ENCODE measurements around the gene MFSD6. TPM values are rescaled to one million over a fixed set of nuclear protein-coding genes. Genes with fewer than 3 reads are reported as not detected.

Gene MFSD6
- total RNA-seq, 2 donors from 2014 or later: 18.8 to 37.5 TPM

GRCh38 chr2:190537765-190538164 lies 129.6 kb downstream of the MFSD6 start:
- no peak for DNase-seq (ENCODE audit: low spot score in 2 of 2)
- H3K9me3 Mint-ChIP-seq: peaks cover 31 to 44% of the 10 kb centered on the region in 2 donors

GRCh38 chr2:190538201-190538600 lies 130.0 kb downstream of the MFSD6 start:
- DNase-seq (ENCODE audit: low spot score in 2 of 2) (no peak), ATAC-seq (no peak)
- peaks cover 31 to 44% of the 10 kb centered on the region in 2 donors for H3K9me3 Mint-ChIP-seq
- H3K36me3 Mint-ChIP-seq: peaks cover 62 to 87% of the 10 kb centered on the region in 2 donors
- H3K27ac Mint-ChIP-seq: no peak overlapping the region

More at GRCh38 chr2:190537765-190538164, 129.6 kb downstream of the MFSD6 start:
- peaks cover 64 to 84% of the 10 kb centered on the region in 2 donors for H3K36me3 Mint-ChIP-seq
- H3K27ac Mint-ChIP-seq: peak overlapping the region in 1 of 2 donors; percentile 50
- no peak for ATAC-seq

GRCh38 chr2:190540048-190540447 lies 131.9 kb downstream of the MFSD6 start:
- H3K27ac Mint-ChIP-seq: no peak overlapping the region

GRCh38 chr2:190545093-190545492 lies 136.9 kb downstream of the MFSD6 start:
- DNase-seq (ENCODE audit: low spot score in 2 of 2) (no peak), ATAC-seq (no peak)
- Mint-ChIP-seq H3K27ac (no peak overlapping the region), H3K36me3 (peaks cover 20 to 37% of the 10 kb centered on the region in 2 donors), H3K9me3 (peaks cover 16 to 19% of the 10 kb centered on the region in 2 donors)

More at GRCh38 chr2:190540048-190540447, 131.9 kb downstream of the MFSD6 start:
- DNase-seq (ENCODE audit: low spot score in 2 of 2) (no peak), ATAC-seq (no peak)
- peaks cover 31 to 44% of the 10 kb centered on the region in 2 donors for H3K9me3 Mint-ChIP-seq
- peaks cover 52 to 80% of the 10 kb centered on the region in 2 donors for H3K36me3 Mint-ChIP-seq

GRCh38 chr2:190545555-190546385 lies 137.6 kb downstream of the MFSD6 start:
- DNase-seq (ENCODE audit: low spot score in 2 of 2) (no peak), ATAC-seq (no peak)
- peaks cover 14 to 30% of the 10 kb centered on the region in 2 donors for H3K36me3 Mint-ChIP-seq
- H3K9me3 Mint-ChIP-seq: peaks cover 10 to 13% of the 10 kb centered on the region in 2 donors
- H3K27ac Mint-ChIP-seq: no peak overlapping the region

GRCh38 chr2:190546734-190547133 lies 138.6 kb downstream of the MFSD6 start:
- peaks cover 5 to 21% of the 10 kb centered on the region in 2 donors for H3K36me3 Mint-ChIP-seq
- ATAC-seq (no peak), DNase-seq (ENCODE audit: low spot score in 2 of 2) (no peak)
- no peak overlapping the region for H3K27ac Mint-ChIP-seq
- peaks cover 4% of the 10 kb centered on the region in 2 donors for H3K9me3 Mint-ChIP-seq

GRCh38 chr2:190547886-190548285 lies 139.7 kb downstream of the MFSD6 start:
- DNase-seq (ENCODE audit: low spot score in 2 of 2) (no peak), ATAC-seq (no peak)
- no peak overlapping the region for H3K27ac Mint-ChIP-seq
- H3K36me3 Mint-ChIP-seq: peaks cover 0 to 16% of the 10 kb centered on the region in 2 donors
- no peaks in the 10 kb centered on the region for H3K9me3 Mint-ChIP-seq

- ATAC-seq (no peak), DNase-seq (ENCODE audit: low spot score in 2 of 2) (no peak)
- Mint-ChIP-seq H3K27ac (no peak overlapping the region), H3K36me3 (peaks cover 1 to 11% of the 10 kb centered on the region in 2 donors), H3K9me3 (peaks cover under 1% of the 10 kb centered on the region in 2 donors)
Observed at GRCh38 chr2:190550137-190550536, 142.0 kb downstream of the MFSD6 start.

Other genes starting within 250 kb of the MFSD6 start
- 10 to 100 TPM; 30.2 to 32.0 TPM for gene HIBCH, start 88.5 kb upstream of the MFSD6 start, total RNA-seq
- 10 to 100 TPM in 1 of 2 donors, 1 to 10 TPM in 1; 9.2 to 24.1 TPM for gene INPP1, start 64.8 kb upstream of the MFSD6 start, total RNA-seq
- gene NEMP2, start 126.4 kb downstream of the MFSD6 start, total RNA-seq: 10 to 100 TPM; 18.3 to 19.4 TPM
- gene NAB1, start 240.7 kb downstream of the MFSD6 start, total RNA-seq: 10 to 100 TPM; 45.2 to 63.9 TPM